ENCODE results near the gene LSAMP.

GRCh38 chr3:116135457-116136085, 309.7 kb downstream of the LSAMP start:
- no peak for TF ChIP-seq CTCF (IDR thresholded peaks at IDR 0.05)
- TF ChIP-seq POLR2A (IDR thresholded peaks at IDR 0.05), result no peak

Data from esophagus squamous epithelium (tissue), 4 donors.